Measurements from ENCODE around the gene FBP1.

Gene FBP1

DNA sequence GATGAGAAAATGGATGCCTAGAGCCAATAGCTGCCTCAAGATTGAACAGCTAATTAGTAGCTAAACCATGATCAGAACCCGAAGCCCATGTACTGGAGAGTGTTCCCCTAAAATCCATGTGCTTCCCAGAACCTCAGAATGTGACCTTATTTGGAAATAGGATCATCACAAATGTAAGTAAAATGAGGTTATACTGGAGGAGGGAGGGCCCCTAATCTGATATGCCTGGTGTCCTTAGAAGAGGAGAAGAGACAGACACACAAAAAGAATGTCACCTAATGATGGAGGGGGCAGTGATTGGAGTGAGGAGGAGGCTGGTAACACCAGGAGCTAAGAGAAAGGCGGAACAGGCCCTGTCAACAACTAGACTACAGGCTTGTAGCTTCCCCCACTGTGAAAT is 41.3 kb upstream of the FBP1 start:
- Histone ChIP-seq H2AFZ (ENCODE audit: low read depth) (no peak overlapping the region), H3K27ac (no peak overlapping the region), H3K9ac (no peak overlapping the region), H3K79me2 (ENCODE audit: insufficient read depth, low read depth) (no peaks in the 10 kb centered on the region), H3K27me3 (ENCODE audit: insufficient read depth, low read depth) (no peaks in the 10 kb centered on the region), H3K4me2 (no peak overlapping the region), H3K4me3 (IDR thresholded peaks at IDR 0.05; ENCODE audit: insufficient read depth, low read depth, low read length) (no peak overlapping the region), H3K4me1 (ENCODE audit: low read depth, poor library complexity, severe bottlenecking) (no peaks in the 10 kb centered on the region), H3K36me3 (ENCODE audit: insufficient read depth) (no peaks in the 10 kb centered on the region), H4K20me1 (ENCODE audit: insufficient read depth) (no peaks in the 10 kb centered on the region)
- TF ChIP-seq, protein P1, sequence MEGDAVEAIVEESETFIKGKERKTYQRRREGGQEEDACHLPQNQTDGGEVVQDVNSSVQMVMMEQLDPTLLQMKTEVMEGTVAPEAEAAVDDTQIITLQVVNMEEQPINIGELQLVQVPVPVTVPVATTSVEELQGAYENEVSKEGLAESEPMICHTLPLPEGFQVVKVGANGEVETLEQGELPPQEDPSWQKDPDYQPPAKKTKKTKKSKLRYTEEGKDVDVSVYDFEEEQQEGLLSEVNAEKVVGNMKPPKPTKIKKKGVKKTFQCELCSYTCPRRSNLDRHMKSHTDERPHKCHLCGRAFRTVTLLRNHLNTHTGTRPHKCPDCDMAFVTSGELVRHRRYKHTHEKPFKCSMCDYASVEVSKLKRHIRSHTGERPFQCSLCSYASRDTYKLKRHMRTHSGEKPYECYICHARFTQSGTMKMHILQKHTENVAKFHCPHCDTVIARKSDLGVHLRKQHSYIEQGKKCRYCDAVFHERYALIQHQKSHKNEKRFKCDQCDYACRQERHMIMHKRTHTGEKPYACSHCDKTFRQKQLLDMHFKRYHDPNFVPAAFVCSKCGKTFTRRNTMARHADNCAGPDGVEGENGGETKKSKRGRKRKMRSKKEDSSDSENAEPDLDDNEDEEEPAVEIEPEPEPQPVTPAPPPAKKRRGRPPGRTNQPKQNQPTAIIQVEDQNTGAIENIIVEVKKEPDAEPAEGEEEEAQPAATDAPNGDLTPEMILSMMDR (conservative IDR thresholded peaks at IDR 0.05; ENCODE audit: low read depth, low read length), result no peak

DNA sequence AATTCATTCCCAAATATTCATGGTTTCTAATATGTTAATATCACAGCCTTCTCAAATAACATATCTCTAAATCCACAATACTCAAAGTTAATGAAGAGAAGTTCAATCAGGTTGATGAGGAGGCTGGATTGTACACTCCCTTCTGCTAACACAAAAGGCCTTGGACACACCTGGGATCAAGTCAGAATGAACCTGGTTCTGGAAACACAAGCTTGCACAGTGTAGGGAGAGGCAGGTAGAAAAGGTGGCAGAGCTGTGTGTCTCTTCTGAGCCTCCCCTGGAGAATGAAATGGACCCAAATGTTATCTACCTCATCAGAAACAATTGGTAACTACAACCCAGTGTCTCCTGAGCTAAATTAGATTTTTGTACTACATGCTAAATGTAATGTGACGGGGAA is 40.7 kb upstream of the FBP1 start:
- H3K27ac ChIP-seq, result no peak overlapping the region
- H3K4me3 ChIP-seq (IDR thresholded peaks at IDR 0.05; ENCODE audit: insufficient read depth, low read depth, low read length), result no peak overlapping the region
- TF ChIP-seq, protein P1 (conservative IDR thresholded peaks at IDR 0.05; ENCODE audit: low read depth, low read length), result no peak
- H3K27me3 ChIP-seq (ENCODE audit: insufficient read depth, low read depth), result no peaks in the 10 kb centered on the region
- H2AFZ ChIP-seq (ENCODE audit: low read depth), result no peak overlapping the region
- H3K36me3 ChIP-seq (ENCODE audit: insufficient read depth), result no peaks in the 10 kb centered on the region
- no peak overlapping the region for H3K4me2 ChIP-seq
- H3K9ac ChIP-seq, result no peak overlapping the region
- H3K4me1 ChIP-seq (ENCODE audit: low read depth, poor library complexity, severe bottlenecking), result no peaks in the 10 kb centered on the region
- H4K20me1 ChIP-seq (ENCODE audit: insufficient read depth), result no peaks in the 10 kb centered on the region
- no peaks in the 10 kb centered on the region for H3K79me2 ChIP-seq (ENCODE audit: insufficient read depth, low read depth)

DNA sequence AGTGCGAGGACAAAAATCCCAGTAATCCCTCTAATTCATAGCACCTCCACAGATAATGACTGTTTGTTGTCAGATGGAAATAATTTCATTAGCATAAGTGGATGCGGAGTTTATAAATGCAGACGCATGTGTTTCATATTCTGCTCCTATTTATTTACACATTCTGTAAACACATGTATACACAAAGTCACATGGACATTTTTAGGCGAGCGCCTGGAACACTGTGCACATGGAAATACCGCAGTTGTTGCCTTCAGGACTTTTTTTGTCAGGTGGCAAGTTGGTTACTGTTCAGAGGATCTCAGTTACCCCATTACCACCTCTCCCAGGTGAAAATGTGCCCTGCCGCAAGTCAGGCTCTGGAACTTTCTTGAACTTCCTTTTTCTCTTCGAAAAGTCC is 40.3 kb upstream of the FBP1 start:
- no peak overlapping the region for H3K9ac ChIP-seq
- H3K4me1 ChIP-seq (ENCODE audit: low read depth, poor library complexity, severe bottlenecking), result no peaks in the 10 kb centered on the region
- no peaks in the 10 kb centered on the region for H4K20me1 ChIP-seq (ENCODE audit: insufficient read depth)
- H3K4me2 ChIP-seq, result no peak overlapping the region
- no peak overlapping the region for H3K27ac ChIP-seq
- H3K4me3 ChIP-seq (IDR thresholded peaks at IDR 0.05; ENCODE audit: insufficient read depth, low read depth, low read length), result no peak overlapping the region
- TF ChIP-seq, protein P1 (conservative IDR thresholded peaks at IDR 0.05; ENCODE audit: low read depth, low read length), result no peak
- H3K79me2 ChIP-seq (ENCODE audit: insufficient read depth, low read depth), result no peaks in the 10 kb centered on the region
- H3K36me3 ChIP-seq (ENCODE audit: insufficient read depth), result no peaks in the 10 kb centered on the region
- H3K27me3 ChIP-seq (ENCODE audit: insufficient read depth, low read depth), result no peaks in the 10 kb centered on the region
- H2AFZ ChIP-seq (ENCODE audit: low read depth), result no peak overlapping the region

- H3K4me1 ChIP-seq (ENCODE audit: low read depth, poor library complexity, severe bottlenecking), result no peaks in the 10 kb centered on the region
- H3K9ac ChIP-seq, result no peak overlapping the region
Observed at GRCh38 chr9:94677929-94678328, 38.6 kb upstream of the FBP1 start.

More at GRCh38 chr9:94677929-94678328, 38.6 kb upstream of the FBP1 start:
- no peaks in the 10 kb centered on the region for H3K27me3 ChIP-seq (ENCODE audit: insufficient read depth, low read depth)
- no peaks in the 10 kb centered on the region for H3K79me2 ChIP-seq (ENCODE audit: insufficient read depth, low read depth)
- no peak overlapping the region for H2AFZ ChIP-seq (ENCODE audit: low read depth)
- TF ChIP-seq, protein P1 (conservative IDR thresholded peaks at IDR 0.05; ENCODE audit: low read depth, low read length), result no peak
- H3K27ac ChIP-seq, result no peak overlapping the region
- no peaks in the 10 kb centered on the region for H4K20me1 ChIP-seq (ENCODE audit: insufficient read depth)
- H3K36me3 ChIP-seq (ENCODE audit: insufficient read depth), result no peaks in the 10 kb centered on the region
- no peak overlapping the region for H3K4me2 ChIP-seq
- H3K4me3 ChIP-seq (IDR thresholded peaks at IDR 0.05; ENCODE audit: insufficient read depth, low read depth, low read length), result no peak overlapping the region
